Trophoblast cell (in vitro differentiated cells and primary cell): Measurements from ENCODE around the gene RCAN3.

Experiments used
- DNase-seq, 2 donors: peaks; one replicate each; pipeline ENCODE4 v3.0.0-alpha.2; 2016
- H2AFZ ChIP-seq: 2 replicates; pipeline ENCODE4 v1.6.1; 2013; ENCODE audit warnings: low read length, moderate library complexity, mild to moderate bottlenecking; ENCODE audit not compliant: insufficient read depth, poor library complexity
- H2AK5ac ChIP-seq: 2 replicates; pipeline ENCODE4 v1.6.1; 2013; ENCODE audit warnings: mild to moderate bottlenecking, low read length
- H2BK120ac ChIP-seq: 2 replicates; pipeline ENCODE4 v1.6.1; 2013; ENCODE audit warnings: low read length, mild to moderate bottlenecking, moderate library complexity; ENCODE audit not compliant: insufficient read depth, poor library complexity
- H2BK12ac ChIP-seq: 2 replicates; pipeline ENCODE4 v1.6.1; 2013; ENCODE audit warnings: mild to moderate bottlenecking, low read length, moderate library complexity
- H2BK5ac ChIP-seq: 2 replicates; pipeline ENCODE4 v1.6.1; 2013; ENCODE audit warnings: low read length, low read depth, moderate library complexity, mild to moderate bottlenecking; ENCODE audit not compliant: poor library complexity
- H3K14ac ChIP-seq: 2 replicates; pipeline ENCODE4 v1.6.1; 2013; ENCODE audit warnings: mild to moderate bottlenecking, low read length
- H3K18ac ChIP-seq: 2 replicates; pipeline ENCODE4 v1.6.1; 2013; ENCODE audit warnings: mild to moderate bottlenecking, low read length
- H3K23ac ChIP-seq: 2 replicates; pipeline ENCODE4 v1.6.1; 2013; ENCODE audit warnings: low read length
- H3K27ac ChIP-seq: 2 replicates; pipeline ENCODE4 v1.5.1; 2013; ENCODE audit warnings: low read depth, mild to moderate bottlenecking, inconsistent platforms, low read length, moderate library complexity
- H3K27me3 ChIP-seq: 2 replicates; pipeline ENCODE4 v1.6.1; 2013; ENCODE audit warnings: inconsistent platforms, mild to moderate bottlenecking, low read length, moderate library complexity; ENCODE audit not compliant: insufficient read depth
- H3K36me3 ChIP-seq, 2 experiments: 1 replicate in 1 of 2; 2 replicates in 1 of 2; pipeline ENCODE4 v1.6.1; 2013; ENCODE audit warnings: low read length in 2 of 2, mild to moderate bottlenecking in 2 of 2, moderate library complexity in 1 of 2; ENCODE audit not compliant: insufficient read depth in 2 of 2, control insufficient read depth in 1 of 2
- H3K4ac ChIP-seq: 2 replicates; pipeline ENCODE4 v1.6.1; 2013; ENCODE audit warnings: low read depth, mild to moderate bottlenecking, low read length, moderate library complexity
- H3K4me1 ChIP-seq, 2 experiments: 1 replicate in 1 of 2; 2 replicates in 1 of 2; pipeline ENCODE4 v1.6.1; 2013; ENCODE audit warnings: low read length in 2 of 2, mild to moderate bottlenecking in 2 of 2, moderate library complexity in 1 of 2; ENCODE audit not compliant: insufficient read depth in 2 of 2, control insufficient read depth in 1 of 2
- H3K4me2 ChIP-seq: 2 replicates; pipeline ENCODE4 v1.6.1; 2013; ENCODE audit warnings: inconsistent platforms, mild to moderate bottlenecking, low read length, moderate library complexity
- H3K4me3 ChIP-seq: 2 replicates; pipeline ENCODE4 v1.5.1; 2013; ENCODE audit warnings: mild to moderate bottlenecking, low read depth, low read length, inconsistent platforms
- H3K79me1 ChIP-seq: one replicate; pipeline ENCODE4 v1.6.1; 2013; ENCODE audit warnings: low read length
- H3K79me2 ChIP-seq: 2 replicates; pipeline ENCODE4 v1.6.1; 2013; ENCODE audit warnings: low read length, mild to moderate bottlenecking; ENCODE audit not compliant: control insufficient read depth, insufficient read depth, poor library complexity
- H3K9ac ChIP-seq: 2 replicates; pipeline ENCODE4 v1.6.1; 2013; ENCODE audit warnings: mild to moderate bottlenecking, low read length
- H3K9me3 ChIP-seq: 2 replicates; pipeline ENCODE4 v1.6.1; 2013; ENCODE audit warnings: low read depth, mild to moderate bottlenecking, control low read depth, inconsistent platforms, low read length; ENCODE audit not compliant: insufficient read depth
- H4K12ac ChIP-seq: 2 replicates; pipeline ENCODE4 v1.6.1; 2013; ENCODE audit warnings: low read depth, mild to moderate bottlenecking, low read length, moderate library complexity
- H4K8ac ChIP-seq: 2 replicates; pipeline ENCODE4 v1.6.1; 2013; ENCODE audit warnings: low read depth, mild to moderate bottlenecking, low read length, moderate library complexity
- H4K91ac ChIP-seq: one replicate; pipeline ENCODE4 v1.6.1; 2013; ENCODE audit warnings: low read depth, mild to moderate bottlenecking, low read length, moderate library complexity
- WGBS: extraction: QIAGEN DNeasy Blood & Tissue Kit; methylation state at CpG from one replicate; pipeline ENCODE4 v1.1.7; 2013; ENCODE audit warnings: missing lambda C conversion rate; ENCODE audit not compliant: insufficient read length, insufficient coverage; ENCODE audit errors: extremely low coverage; 5-methylcytosine and 5-hydroxymethylcytosine counted together

Gene RCAN3

GRCh38 chr1:24472527-24473251 is 29.9 kb upstream of the RCAN3 start:
- H3K27me3 ChIP-seq = no peaks in the 10 kb centered on the region
- H3K14ac ChIP-seq = no peak overlapping the region
- no CpG with 5 or more reads among the region's 11 CpGs for WGBS
- H3K9ac ChIP-seq = no peak overlapping the region
- H3K23ac ChIP-seq = no peak overlapping the region
- no peak overlapping the region for H4K12ac ChIP-seq
- H4K8ac ChIP-seq = no peak overlapping the region
- H3K4ac ChIP-seq = no peak overlapping the region
- no peak overlapping the region for H3K18ac ChIP-seq
- H4K91ac ChIP-seq = no peak overlapping the region
- peak; percentile 77 to 85 for DNase-seq
- peaks cover 6 to 7% of the 10 kb centered on the region in 2 experiments for H3K4me1 ChIP-seq
- no peak overlapping the region for H2BK5ac ChIP-seq
- no peak overlapping the region for H2BK120ac ChIP-seq
- H2BK12ac ChIP-seq = no peak overlapping the region
- no peak overlapping the region for H3K27ac ChIP-seq
- H3K36me3 ChIP-seq = no peaks in the 10 kb centered on the region
- H3K4me2 ChIP-seq = no peak overlapping the region
- no peak overlapping the region for H3K4me3 ChIP-seq
- no peak overlapping the region for H2AK5ac ChIP-seq
- no peak overlapping the region for H2AFZ ChIP-seq
- H3K79me2 ChIP-seq = no peaks in the 10 kb centered on the region
- H3K79me1 ChIP-seq = no peaks in the 10 kb centered on the region
- H3K9me3 ChIP-seq = no peaks in the 10 kb centered on the region

- H4K8ac ChIP-seq = no peak overlapping the region
- H3K4me2 ChIP-seq = no peak overlapping the region
- H3K9ac ChIP-seq = no peak overlapping the region
- no peak overlapping the region for H2BK120ac ChIP-seq
- H4K12ac ChIP-seq = no peak overlapping the region
- H3K14ac ChIP-seq = no peak overlapping the region
- DNase-seq = no peak
- no peak overlapping the region for H2BK5ac ChIP-seq
- no peak overlapping the region for H3K4ac ChIP-seq
- H3K79me2 ChIP-seq = no peaks in the 10 kb centered on the region
- H3K36me3 ChIP-seq = no peaks in the 10 kb centered on the region
- H2BK12ac ChIP-seq = no peak overlapping the region
- peaks cover 6 to 7% of the 10 kb centered on the region in 2 experiments for H3K4me1 ChIP-seq
- H3K18ac ChIP-seq = no peak overlapping the region
- no peak overlapping the region for H4K91ac ChIP-seq
- H2AFZ ChIP-seq = no peak overlapping the region
- no peak overlapping the region for H2AK5ac ChIP-seq
- H3K27me3 ChIP-seq = no peaks in the 10 kb centered on the region
- H3K23ac ChIP-seq = no peak overlapping the region
- H3K9me3 ChIP-seq = no peaks in the 10 kb centered on the region
- H3K79me1 ChIP-seq = no peaks in the 10 kb centered on the region
- H3K4me3 ChIP-seq = no peak overlapping the region
- no peak overlapping the region for H3K27ac ChIP-seq
These were observed 28.4 kb upstream of the RCAN3 start for GRCh38 chr1:24474193-24474592.

GRCh38 chr1:24475700-24476099 is 26.9 kb upstream of the RCAN3 start:
- H2AFZ ChIP-seq = no peak overlapping the region
- H3K4me1 ChIP-seq = peaks cover 6 to 7% of the 10 kb centered on the region in 2 experiments
- no peak for DNase-seq
- no peak overlapping the region for H3K4ac ChIP-seq
- no peak overlapping the region for H3K4me3 ChIP-seq
- no peak overlapping the region for H3K23ac ChIP-seq
- no peak overlapping the region for H3K4me2 ChIP-seq
- no peak overlapping the region for H4K12ac ChIP-seq
- no peak overlapping the region for H2BK5ac ChIP-seq
- H3K14ac ChIP-seq = no peak overlapping the region
- no peaks in the 10 kb centered on the region for H3K9me3 ChIP-seq
- no peak overlapping the region for H3K9ac ChIP-seq
- no peaks in the 10 kb centered on the region for H3K79me1 ChIP-seq
- H3K36me3 ChIP-seq = no peaks in the 10 kb centered on the region
- H3K18ac ChIP-seq = no peak overlapping the region
- H4K91ac ChIP-seq = no peak overlapping the region
- no CpG with 5 or more reads among the region's 4 CpGs for WGBS
- H3K27me3 ChIP-seq = no peaks in the 10 kb centered on the region
- H4K8ac ChIP-seq = no peak overlapping the region
- no peak overlapping the region for H2BK12ac ChIP-seq
- no peak overlapping the region for H2AK5ac ChIP-seq
- no peak overlapping the region for H3K27ac ChIP-seq
- no peak overlapping the region for H2BK120ac ChIP-seq
- H3K79me2 ChIP-seq = no peaks in the 10 kb centered on the region

- Histone ChIP-seq H3K27ac (no peak overlapping the region), H3K14ac (no peak overlapping the region), H3K4me3 (no peak overlapping the region), H4K91ac (no peak overlapping the region), H4K12ac (no peak overlapping the region), H3K23ac (no peak overlapping the region), H3K27me3 (no peaks in the 10 kb centered on the region), H2BK5ac (no peak overlapping the region), H3K79me1 (no peaks in the 10 kb centered on the region), H3K18ac (no peak overlapping the region), H3K9ac (no peak overlapping the region), H2AK5ac (no peak overlapping the region), H2BK12ac (no peak overlapping the region), H3K4ac (no peak overlapping the region), H3K4me1 (peaks cover 6 to 7% of the 10 kb centered on the region in 2 experiments), H2AFZ (no peak overlapping the region), H3K4me2 (no peak overlapping the region), H2BK120ac (no peak overlapping the region), H3K9me3 (no peaks in the 10 kb centered on the region), H3K79me2 (no peaks in the 10 kb centered on the region), H4K8ac (no peak overlapping the region), H3K36me3 (no peaks in the 10 kb centered on the region)
- DNase-seq = no peak
- no CpG with 5 or more reads among the region's 2 CpGs for WGBS
These were observed 26.1 kb upstream of the RCAN3 start for GRCh38 chr1:24476571-24476970.
